DMS114 treated with DMSO at 0.1 percent for 48 hours (cell line): ENCODE results near the gene NEK11.
A peak's percentile ranks its signal among the peaks of the same experiment; 100 is the strongest.
"Not testable (repeated sequence)": the region's sequence is repeated elsewhere in the genome, so short reads cannot be mapped to it uniquely, and the experiment has no call there.

ENCODE experiments used
- DNase-seq: peaks from one replicate; lab custom pipeline; 2025; ENCODE audit not compliant: unreplicated experiment; lab: John Stamatoyannopoulos, UW

NEK11 gene

GRCh38 chr3:131353986-131354385, 327.3 kb downstream of the NEK11 start:
- DNase-seq = no peak

- DNase-seq = no peak
Measured at GRCh38 chr3:131356006-131356595, 329.4 kb downstream of the NEK11 start.

GRCh38 chr3:131357275-131357674, 330.6 kb downstream of the NEK11 start:
- no peak for DNase-seq

GRCh38 chr3:131360191-131360755, 333.6 kb downstream of the NEK11 start:
- no peak for DNase-seq

GRCh38 chr3:131361066-131361463, 334.4 kb downstream of the NEK11 start:
- not testable (repeated sequence) for DNase-seq

GRCh38 chr3:131361464-131362421, 335.1 kb downstream of the NEK11 start:
- DNase-seq = no peak

GRCh38 chr3:131363275-131363674, 336.6 kb downstream of the NEK11 start:
- DNase-seq = no peak

GRCh38 chr3:131370935-131371687, 344.4 kb downstream of the NEK11 start:
- DNase-seq = no peak

- DNase-seq = no peak
Measured at GRCh38 chr3:131371688-131372066, 345.0 kb downstream of the NEK11 start.

- DNase-seq = no peak
Measured at GRCh38 chr3:131374741-131375140, 348.1 kb downstream of the NEK11 start.

GRCh38 chr3:131380821-131381444, 354.3 kb downstream of the NEK11 start:
- DNase-seq = not testable (repeated sequence)

GRCh38 chr3:131381445-131382291, 355.0 kb downstream of the NEK11 start, which contains the start of gene NUDT16:
TSS of gene NUDT16 (plus strand) at chr3:131381774. CDS start at chr3:131381805, 31 bp downstream.
- peak; percentile 95 for DNase-seq

- DNase-seq = no peak
Measured at GRCh38 chr3:131386429-131387165, 359.9 kb downstream of the NEK11 start.

- DNase-seq = no peak
Measured at GRCh38 chr3:131387796-131388489, 361.3 kb downstream of the NEK11 start.

GRCh38 chr3:131388490-131388799, 361.8 kb downstream of the NEK11 start:
- DNase-seq = no peak

GRCh38 chr3:131390331-131390730, 363.7 kb downstream of the NEK11 start:
- no peak for DNase-seq

- no peak for DNase-seq
Measured at GRCh38 chr3:131393051-131393450, 366.4 kb downstream of the NEK11 start.

- no peak for DNase-seq
Measured at GRCh38 chr3:131393868-131394267, 367.2 kb downstream of the NEK11 start.

- DNase-seq = no peak
Measured at GRCh38 chr3:131394400-131394799, 367.7 kb downstream of the NEK11 start.
